Right forelimb (tissue), 1 donor: ENCODE measurements around the gene RBM42.
"Not testable (repeated sequence)": the region's sequence is repeated elsewhere in the genome, so short reads cannot be mapped to it uniquely, and the experiment has no call there.

Experiments
- DNase-seq: peaks from one replicate; pipeline ENCODE4 v3.0.0-alpha.2; 2018

Gene RBM42

DNA sequence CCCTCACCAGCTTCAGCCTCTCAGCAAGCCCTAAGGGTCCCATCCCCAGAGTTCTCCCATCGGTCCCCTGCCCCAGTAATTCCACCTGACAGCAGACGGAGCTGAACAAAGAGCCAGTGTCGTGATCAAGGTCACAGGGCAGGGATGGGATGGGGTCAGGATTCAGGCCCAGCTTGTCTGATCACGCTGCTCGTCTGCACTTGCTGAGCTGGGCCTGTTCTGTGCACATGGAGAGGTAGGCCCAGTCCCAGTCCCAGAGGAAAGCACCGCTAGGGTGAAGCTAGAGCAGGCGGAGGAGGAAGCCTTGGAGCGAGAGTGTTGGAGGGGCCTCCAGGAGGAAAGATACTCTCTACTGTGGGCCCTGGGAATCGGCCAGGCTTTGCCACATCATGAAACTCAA, 7.1 kb upstream of the RBM42 start:
- no peak for DNase-seq

DNA sequence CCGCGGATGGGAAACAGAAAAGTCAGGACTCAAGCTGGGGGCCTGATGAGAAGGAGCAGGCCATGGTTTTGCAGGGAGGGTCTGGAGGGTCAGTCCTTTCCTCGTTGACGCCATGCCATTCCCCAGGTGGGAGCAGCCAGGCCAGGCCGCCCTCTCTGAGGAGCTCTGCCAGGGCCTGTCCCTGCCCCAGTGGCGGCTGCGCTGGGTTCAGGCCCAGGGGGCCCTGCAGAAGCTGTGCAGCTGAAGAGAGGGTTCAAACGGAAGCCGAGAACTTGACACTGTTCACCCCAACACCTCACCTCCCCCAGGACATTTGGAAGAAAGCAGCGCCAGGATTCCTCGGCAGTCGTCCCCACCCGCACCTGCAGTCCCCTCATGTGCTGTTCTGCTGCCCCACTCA, 6.1 kb upstream of the RBM42 start:
- DNase-seq, result no peak

- DNase-seq, result no peak
Measured at GRCh38 chr19:35623327-35624010, 5.4 kb upstream of the RBM42 start.

- no peak for DNase-seq
Measured at GRCh38 chr19:35628264-35628564, 622 bp upstream of the RBM42 start.

- DNase-seq, result no peak
Measured at GRCh38 chr19:35629332-35629633, 447 bp downstream of the RBM42 start.

DNA sequence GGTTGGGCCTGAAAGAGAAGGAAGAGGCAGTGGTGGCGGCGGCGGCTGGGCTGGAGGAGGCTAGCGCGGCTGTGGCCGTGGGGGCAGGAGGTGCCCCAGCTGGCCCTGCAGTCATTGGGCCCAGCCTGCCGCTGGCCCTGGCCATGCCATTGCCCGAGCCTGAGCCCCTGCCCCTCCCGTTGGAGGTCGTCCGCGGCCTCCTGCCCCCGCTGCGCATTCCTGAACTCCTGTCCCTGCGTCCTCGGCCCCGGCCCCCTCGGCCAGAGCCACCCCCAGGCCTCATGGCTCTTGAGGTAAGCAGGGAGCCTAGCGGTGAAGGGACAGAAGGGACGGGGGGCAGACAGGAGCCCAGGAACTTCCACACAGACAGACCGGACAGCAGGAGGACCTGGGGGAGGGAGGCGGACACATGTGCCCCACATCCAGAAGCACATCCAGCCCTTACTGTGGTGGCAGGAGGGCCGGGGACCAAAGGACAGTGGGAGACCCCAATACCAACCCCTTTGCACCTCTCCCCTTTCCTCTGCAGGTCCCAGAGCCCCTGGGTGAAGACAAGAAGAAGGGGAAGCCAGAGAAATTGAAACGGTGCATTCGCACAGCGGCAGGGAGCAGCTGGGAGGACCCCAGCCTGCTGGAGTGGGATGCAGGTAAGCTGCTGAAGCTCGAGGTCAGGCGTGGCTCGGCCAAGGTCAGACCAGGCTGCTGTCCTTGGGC, 5.0 kb downstream of the RBM42 start:
- DNase-seq, result no peak

- no peak for DNase-seq
Measured at GRCh38 chr19:35636651-35637050, 7.8 kb downstream of the RBM42 start.

DNA sequence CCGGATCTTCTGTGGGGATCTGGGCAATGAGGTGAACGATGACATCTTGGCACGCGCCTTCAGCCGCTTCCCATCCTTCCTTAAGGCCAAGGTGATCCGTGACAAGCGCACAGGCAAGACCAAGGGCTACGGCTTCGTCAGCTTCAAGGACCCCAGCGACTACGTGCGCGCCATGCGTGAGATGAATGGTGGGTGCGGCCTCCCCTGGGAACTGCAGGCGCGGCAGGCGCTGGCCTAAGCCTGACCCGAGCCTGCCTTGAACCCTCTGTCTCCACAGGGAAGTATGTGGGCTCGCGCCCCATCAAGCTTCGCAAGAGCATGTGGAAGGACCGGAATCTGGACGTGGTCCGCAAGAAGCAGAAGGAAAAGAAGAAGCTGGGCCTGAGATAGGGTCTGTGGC, 8.3 kb downstream of the RBM42 start:
- no peak for DNase-seq

GRCh38 chr19:35639321-35639639, 10.4 kb downstream of the RBM42 start:
- no peak for DNase-seq

DNA sequence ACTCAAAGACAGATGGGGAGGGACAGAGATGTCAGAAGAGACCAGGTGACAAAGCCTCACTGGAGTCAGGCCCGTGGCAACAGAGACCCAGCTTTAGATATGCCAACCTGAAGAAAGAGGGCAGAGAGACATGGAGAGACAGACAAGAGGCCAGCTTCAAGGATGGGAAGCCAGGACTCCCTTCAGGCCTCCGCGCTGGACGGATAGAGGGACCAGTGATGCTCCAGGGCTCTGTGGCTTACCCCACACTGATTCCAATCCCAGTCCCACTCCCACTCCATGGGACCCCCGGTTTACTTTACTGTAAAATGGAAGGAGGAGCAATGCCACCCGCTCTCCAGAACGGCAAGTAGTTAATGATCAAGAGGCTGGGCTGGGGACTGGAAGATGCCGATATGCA, 11.0 kb downstream of the RBM42 start:
- DNase-seq, result no peak

- peak; percentile 63 for DNase-seq
Measured at GRCh38 chr19:35641515-35642151, 12.8 kb downstream of the RBM42 start, which contains the start of gene ETV2. ETV2 (plus strand) TSS chr19:35641745; CDS start chr19:35642461, 716 bp downstream.

GRCh38 chr19:35642312-35642711, 13.5 kb downstream of the RBM42 start:
- DNase-seq, result no peak

DNA sequence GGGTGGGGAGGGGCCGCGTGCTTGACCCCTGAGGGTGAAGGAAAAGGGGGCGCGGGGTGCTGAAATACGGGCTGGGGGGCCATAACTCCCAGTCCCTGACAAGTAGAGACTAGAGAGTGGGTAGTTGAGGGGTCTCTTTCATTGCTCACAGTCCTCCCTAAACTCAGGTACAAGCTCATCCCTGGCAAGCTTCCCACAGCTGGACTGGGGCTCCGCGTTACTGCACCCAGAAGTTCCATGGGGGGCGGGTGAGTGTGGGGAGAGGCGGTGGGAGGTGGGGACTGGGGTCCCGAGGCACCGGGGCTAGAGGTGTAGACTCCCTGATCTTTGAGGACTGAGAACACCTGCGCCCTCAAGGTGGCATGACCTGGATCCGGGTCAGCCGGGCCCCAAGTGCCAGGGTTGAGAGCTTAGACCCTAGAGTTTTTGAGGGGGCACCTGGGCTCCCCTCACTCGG, 14.0 kb downstream of the RBM42 start:
- DNase-seq, result no peak

GRCh38 chr19:35643255-35644205, 14.7 kb downstream of the RBM42 start:
- peak; percentile 92 for DNase-seq

- DNase-seq, result peak; percentile 93
Measured at GRCh38 chr19:35644206-35644986, 15.6 kb downstream of the RBM42 start.

DNA sequence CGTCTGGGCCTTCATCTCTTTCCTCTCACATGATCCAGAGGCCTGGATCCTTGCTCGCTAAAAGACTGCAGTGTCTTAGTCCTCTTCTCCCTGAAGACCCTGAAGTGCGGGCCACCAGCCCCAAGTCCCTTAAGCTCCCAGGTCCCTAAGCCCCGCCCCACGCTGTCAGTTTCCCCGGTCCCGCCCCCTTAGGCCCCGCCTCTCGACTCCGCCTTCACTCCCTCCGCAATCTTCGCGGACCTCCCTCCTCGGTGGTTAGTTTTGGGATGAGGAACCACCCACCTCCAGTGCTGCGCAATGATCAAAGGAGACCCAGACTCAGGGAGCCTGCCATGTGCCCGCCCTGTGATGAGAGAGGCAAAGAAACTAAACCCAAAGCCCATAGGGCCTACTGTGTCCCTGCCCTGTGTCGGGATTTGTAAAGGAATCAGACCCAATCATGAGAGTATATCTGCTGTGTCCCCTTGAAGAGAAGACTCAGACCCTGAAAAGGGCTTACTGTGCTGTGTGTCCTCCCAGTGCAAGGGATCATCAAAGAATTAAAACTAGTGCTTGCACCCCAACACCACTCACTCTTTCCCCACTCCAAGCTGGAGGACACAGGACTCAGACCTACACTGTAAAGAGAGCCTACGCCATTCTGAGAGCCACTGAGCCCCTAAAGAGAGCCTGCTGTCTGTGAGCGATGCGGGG, 16.3 kb downstream of the RBM42 start:
- peak; percentile 81 for DNase-seq

- DNase-seq, result no peak
Measured at GRCh38 chr19:35645680-35646511, 17.1 kb downstream of the RBM42 start.

DNA sequence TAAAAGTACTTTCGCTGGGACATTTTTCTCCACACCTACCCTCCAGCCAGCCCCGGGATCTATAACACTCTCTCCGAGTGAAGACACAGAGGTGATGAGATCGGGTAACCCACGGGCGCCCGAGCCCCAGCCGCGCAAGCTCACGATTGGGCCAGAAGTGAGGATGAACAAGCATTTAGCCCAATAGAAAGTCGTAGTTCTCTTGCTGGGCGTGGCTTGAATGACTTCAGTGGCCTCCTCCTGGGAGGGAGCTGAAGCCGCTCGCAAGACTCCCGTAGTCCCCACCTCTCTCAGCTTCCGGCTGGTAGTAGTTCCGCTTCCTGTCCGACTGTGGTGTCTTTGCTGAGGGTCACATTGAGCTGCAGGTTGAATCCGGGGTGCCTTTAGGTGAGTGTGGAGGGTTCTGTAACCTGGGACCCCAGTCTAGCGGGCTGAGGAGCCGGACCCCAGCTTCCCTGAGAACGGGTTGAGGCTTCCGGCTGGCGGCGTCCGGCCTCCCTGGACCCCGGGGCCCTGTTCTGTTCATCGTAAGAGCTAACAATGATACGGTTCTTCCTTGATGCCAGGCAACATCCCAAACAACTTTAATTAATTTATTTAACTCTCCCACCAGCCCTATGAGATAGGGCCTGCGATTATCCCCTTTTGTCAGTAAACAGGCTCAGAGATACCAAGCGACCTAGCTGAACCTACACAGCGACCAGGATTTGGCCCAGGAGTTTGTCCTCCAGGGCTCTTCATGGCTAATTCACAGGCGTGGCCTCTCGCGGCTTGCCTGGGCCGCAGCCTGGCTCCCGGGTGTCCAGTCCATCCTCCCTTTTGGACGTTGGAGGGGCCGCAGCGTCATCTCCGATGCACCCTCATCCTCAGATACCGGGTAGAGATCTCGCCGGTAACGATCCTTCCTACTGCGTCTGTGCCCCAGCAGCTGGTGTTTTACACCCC, 19.5 kb downstream of the RBM42 start, which contains the start of gene COX6B1:
COX6B1 (plus strand) TSS at position 307 of the 945 bp plus-strand sequence. CDS start 2,921 bp downstream, outside the sequence.
- DNase-seq, result peak; percentile 91

DNA sequence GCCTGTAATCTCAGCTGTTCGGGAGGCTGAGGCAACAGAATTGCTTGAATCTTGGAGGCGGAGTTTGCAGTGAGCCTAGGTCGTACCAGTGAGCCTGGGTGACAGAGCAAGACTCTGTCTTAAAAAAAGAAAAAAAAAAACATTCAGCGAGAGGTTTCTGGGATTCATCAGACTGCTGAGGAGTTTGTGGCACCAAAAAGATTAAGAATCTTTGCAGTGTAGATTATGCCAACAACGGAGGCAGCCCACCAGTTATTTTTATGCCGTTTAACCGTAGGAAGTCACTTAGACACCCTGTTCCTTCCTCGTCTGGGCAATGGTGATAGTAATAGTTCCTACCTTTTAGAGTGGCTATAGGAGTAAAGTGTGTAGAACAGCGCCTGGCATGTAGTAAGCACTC, 21.7 kb downstream of the RBM42 start:
- no peak for DNase-seq

GRCh38 chr19:35654828-35655227, 26.0 kb downstream of the RBM42 start:
- DNase-seq, result not testable (repeated sequence)
